HG02678 (cell line): ENCODE measurements around the gene GTF2IRD1.
"Not testable (repeated sequence)": the region's sequence is repeated elsewhere in the genome, so short reads cannot be mapped to it uniquely, and the experiment has no call there.

Source experiments
- ATAC-seq: cut with Tn5 transposase; IDR thresholded peaks from one replicate; pipeline ENCODE4 v1.9.1; 2021; ENCODE audit warnings: mild to moderate bottlenecking, moderate library complexity; ENCODE audit not compliant: unreplicated experiment

The GTF2IRD1 gene

GRCh38 chr7:74430409-74430808 is 23.3 kb upstream of the GTF2IRD1 start:
- ATAC-seq: not testable (repeated sequence)

DNA sequence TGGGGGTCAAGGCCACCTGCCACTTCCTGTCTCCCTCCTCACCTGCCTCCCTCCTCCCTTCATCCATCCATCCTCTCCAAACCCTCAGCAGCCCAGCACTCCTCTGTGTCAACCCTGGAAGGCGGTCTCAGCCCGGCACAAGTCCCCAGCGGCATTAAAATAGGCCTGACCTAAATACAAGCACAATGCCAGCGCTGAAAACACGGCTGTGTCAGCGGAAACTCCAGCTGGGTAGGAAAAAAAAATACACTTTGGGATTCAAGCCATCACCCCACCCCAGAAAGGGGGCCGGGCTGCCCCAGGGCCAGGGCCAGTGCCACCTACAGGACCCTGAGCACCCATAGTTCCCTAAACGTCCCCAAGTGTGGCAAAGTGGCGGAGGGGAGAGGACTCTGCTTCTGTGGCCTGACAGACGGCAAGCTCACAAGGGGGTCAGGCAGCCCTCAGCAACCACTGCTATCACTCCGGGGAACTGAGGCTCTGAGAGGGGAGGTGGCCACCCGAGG is 22.7 kb upstream of the GTF2IRD1 start:
- ATAC-seq: no peak

DNA sequence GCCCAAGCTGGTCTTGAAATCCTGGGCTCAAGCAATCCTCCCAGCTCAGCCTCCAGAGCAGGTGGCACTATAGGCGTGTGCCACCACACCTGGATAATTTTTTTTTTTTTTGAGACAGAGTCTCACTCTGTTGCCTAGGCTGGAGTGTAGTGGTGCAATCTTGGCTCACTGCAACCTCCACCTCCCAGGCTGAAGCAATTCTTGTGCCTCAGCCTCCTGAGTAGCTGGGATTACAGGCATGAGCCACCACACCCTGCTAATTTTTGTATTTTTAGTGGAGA is 16.5 kb upstream of the GTF2IRD1 start:
- ATAC-seq: not testable (repeated sequence)

DNA sequence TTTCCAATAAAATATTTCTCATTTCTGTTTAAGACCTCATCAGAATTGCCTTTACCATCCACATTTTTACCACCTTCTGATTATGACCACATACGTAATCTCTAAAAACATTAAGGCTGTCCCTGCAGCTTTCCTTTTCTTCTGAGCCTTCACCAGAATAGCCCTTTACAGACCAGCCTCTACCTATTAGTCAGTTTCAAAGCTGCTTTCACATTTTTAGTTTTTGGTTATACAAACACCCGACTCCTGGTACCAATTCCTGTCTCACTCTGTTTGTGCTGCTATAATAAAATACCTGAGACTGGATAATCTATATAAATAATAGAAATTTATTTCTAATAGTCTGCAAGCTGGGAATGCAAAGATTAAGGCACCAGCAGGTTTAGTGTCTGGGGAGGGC is 15.4 kb upstream of the GTF2IRD1 start:
- no peak for ATAC-seq

GRCh38 chr7:74439541-74439940 is 14.2 kb upstream of the GTF2IRD1 start:
- ATAC-seq: no peak

- ATAC-seq: not testable (repeated sequence)
Observed at GRCh38 chr7:74440143-74440542, 13.6 kb upstream of the GTF2IRD1 start.

DNA sequence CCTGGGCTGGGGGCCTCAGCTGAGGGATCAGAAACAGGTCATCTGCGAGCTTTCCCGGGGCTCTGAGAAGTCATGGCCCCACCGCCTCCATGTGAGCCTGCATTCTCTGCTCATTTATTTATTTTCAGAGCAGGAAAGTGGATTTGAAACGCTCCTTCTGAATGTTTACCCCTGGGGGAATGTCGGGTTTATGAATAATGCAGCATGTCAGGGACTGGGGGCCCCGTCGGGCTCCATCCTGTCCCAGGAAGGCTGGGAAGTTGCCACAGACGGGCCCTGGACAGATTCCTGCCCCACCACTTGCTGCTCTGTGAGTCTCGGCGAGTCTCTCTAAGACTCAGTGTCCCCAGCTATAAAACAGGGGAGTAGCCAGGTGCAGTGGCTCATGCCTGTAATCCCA is 11.9 kb upstream of the GTF2IRD1 start:
- ATAC-seq: no peak

- no peak for ATAC-seq
Observed at GRCh38 chr7:74443543-74444247, 10.0 kb upstream of the GTF2IRD1 start.

GRCh38 chr7:74449144-74449543 is 4.6 kb upstream of the GTF2IRD1 start:
- ATAC-seq: no peak

DNA sequence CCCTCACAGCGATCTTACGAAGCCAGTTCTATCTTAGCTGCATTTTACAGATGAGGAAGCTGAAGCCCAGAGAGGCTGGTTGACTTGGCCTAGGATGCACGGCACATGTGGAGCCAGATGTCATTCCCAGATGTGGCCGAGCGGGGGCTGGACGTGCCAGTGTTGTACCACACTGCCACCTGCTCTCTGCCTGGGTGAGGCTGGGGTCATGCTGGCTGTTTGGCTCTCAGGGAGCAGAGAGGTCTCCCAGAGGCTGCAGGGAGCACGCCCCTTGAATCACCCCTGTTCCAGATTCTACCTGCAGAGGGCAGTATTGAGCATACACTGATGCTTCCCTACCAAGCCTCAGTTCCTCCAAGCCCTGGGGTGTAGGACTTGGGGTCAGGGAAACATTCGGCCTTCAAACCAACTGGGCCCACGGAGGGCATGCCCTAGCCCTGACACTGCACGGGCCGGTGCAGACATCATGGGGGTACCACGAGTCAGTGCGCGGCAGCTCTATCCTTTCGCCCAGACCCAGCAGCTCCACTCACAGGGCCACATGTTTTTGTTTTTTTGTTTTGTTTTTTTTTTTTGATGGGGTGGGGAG is 3.8 kb upstream of the GTF2IRD1 start:
- no peak for ATAC-seq

GRCh38 chr7:74452748-74453321 is 871 bp upstream of the GTF2IRD1 start:
- no peak for ATAC-seq

GRCh38 chr7:74454021-74454924 is 567 bp downstream of the GTF2IRD1 start:
- ATAC-seq: no peak

DNA sequence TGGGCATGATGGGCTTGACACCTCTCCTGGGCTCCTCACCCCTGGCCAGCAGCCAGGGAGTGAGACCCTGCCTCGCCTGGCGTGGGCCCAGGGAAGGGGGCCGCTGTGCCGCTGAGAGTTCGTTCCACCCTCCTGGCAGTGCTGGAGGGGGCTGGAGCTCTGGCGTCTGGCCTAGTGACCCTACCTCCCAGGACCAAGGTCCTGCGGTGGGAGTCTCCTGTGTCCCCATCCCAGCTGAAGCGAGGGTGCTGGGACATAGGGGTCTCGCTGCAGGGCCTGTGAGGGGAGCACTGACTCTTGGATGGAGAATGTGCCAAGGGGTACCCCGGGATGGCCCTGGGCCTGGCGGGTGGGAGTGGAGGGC is 1.2 kb downstream of the GTF2IRD1 start:
- no peak for ATAC-seq

GRCh38 chr7:74455291-74455804 is 1.6 kb downstream of the GTF2IRD1 start:
- no peak for ATAC-seq

- no peak for ATAC-seq
Observed at GRCh38 chr7:74455928-74456327, 2.2 kb downstream of the GTF2IRD1 start.

GRCh38 chr7:74457007-74457406 is 3.3 kb downstream of the GTF2IRD1 start:
- ATAC-seq: no peak

DNA sequence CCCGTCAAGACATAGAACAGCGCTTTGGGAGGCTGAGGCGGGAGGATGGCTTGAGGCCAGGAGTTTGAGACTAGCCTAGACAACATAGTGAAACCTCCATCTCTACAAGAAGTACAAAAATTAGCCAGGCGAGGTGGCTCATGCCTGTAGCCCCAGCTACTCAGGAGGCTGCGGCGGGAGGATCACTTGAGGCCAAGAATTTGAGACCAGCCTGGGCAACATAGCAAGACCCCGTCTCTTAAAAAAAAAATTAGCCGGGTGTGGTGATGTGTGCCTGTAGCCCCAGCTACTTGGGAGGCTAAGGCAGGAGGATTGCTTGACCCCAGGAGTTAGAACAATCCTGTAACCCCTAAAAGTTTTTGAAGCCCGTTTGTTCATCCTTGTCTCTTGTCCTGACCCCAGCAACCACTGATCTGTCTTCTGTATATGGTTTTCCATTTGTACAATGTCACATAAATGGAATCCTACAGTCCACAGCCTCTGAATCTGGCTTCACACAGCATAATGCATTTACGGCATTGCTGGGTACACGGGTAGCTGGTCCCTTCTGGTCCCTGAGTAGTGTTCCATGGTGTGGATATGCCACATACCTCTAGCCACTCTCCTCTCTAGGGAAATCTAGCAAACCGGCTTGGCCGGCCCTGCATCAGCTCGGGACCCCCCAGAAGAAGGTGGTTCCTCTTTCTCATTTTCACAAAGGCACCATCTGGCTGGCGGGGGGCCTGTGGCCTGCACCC is 8.4 kb downstream of the GTF2IRD1 start:
- no peak for ATAC-seq

GRCh38 chr7:74462707-74463100 is 9.0 kb downstream of the GTF2IRD1 start:
- ATAC-seq: no peak

GRCh38 chr7:74464931-74465886 is 11.5 kb downstream of the GTF2IRD1 start:
- ATAC-seq: no peak
